ELR (cell line): ENCODE measurements around the gene PLCD1.
"Not testable (repeated sequence)": the region's sequence is repeated elsewhere in the genome, so short reads cannot be mapped to it uniquely, and the experiment has no call there.

Source experiments
- DNase-seq: peaks from one replicate; pipeline ENCODE4 v3.0.0-alpha.2; 2015; ENCODE audit warnings: low read depth

The PLCD1 gene

DNA sequence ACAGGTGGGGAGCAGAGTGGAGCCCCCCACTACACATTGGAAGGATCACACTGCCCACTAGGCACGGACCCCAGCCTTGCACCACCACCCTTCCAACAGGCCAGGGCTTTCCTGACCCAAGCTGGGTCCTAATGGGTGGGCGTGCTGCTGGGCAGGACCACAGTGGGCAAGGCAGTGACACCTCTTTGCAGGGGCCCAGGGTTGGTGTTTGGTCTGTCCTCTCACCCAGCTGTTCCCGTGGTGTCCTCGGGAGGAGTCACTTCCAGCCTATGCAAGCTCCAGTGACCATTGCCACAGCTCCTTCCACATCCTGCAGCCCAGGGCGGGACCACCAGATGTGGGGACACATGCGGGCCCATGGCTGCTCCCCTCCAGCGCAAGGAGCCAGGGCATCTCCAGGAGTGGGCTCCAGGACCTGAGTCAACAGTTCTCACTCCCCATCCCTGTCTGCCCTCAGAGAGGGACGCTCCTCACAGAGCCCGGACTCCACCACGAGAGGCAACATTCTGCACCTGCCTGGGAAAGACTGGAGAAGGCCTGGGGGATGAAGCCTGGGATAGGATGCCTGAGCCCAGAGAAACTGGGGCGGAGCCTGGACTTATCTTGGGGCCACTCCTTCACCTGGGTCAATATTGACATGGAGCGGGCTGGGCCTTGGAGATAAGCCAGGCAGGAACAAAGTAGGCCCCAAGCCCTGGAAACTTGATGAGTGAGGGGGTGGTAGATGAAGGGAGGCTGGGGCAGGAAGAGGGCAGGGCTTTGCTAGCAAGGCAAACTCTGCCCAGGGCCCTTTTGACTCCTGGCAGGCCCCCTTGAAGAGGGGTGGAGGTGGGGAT lies 42.7 kb downstream of the PLCD1 start:
- DNase-seq, result no peak

DNA sequence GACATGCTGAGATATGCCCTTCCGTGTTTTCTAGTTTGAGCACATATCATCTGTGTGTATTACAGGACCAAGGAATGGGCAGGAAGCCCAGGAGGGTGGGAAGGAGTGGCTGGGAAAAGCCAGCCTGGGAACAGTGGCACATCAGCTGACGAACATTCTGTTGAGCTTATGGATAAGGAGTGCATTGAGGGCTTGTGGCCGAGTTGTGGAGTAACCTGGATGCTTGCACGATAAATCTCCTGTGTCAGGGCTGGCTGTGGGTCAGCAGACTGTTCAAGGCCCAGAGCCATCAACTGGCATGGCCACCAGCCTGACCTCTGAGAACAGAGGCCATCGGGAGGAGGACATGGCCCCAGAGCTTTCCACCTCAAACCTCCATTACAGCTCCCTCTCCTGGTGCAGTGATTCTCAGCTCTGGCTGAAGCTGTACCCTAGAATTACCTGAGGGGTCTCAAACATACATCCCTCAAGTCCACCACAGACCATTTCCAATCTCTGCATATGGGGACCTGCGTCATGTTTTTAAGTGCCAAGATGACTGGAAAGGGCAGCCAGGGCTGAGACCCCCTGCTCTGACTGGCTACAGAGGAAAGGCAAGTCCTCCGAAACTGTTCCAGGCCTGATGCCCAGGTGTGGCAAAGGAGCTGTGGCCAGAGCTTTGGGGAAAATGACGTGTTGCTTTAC lies 43.7 kb downstream of the PLCD1 start:
- no peak for DNase-seq

DNA sequence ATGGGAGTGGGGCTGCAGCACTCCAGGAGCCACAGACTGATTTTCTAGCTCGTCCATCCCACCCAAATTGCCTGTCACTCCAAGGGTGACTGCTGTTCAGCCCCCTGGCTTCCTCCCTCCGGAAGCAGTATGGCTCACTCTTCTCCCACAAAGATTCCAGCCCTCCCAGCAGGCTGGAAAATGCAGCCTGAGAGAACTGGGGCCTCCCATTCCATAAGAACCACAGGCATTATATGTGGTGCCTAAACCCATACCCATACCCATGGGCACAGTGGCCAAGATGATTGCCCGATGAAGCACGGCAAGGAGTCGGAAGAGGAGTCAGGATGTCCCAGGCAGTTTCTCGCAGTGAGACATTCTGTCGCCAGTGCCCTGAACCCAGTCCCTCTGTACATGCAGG lies 44.8 kb downstream of the PLCD1 start:
- DNase-seq, result no peak

DNA sequence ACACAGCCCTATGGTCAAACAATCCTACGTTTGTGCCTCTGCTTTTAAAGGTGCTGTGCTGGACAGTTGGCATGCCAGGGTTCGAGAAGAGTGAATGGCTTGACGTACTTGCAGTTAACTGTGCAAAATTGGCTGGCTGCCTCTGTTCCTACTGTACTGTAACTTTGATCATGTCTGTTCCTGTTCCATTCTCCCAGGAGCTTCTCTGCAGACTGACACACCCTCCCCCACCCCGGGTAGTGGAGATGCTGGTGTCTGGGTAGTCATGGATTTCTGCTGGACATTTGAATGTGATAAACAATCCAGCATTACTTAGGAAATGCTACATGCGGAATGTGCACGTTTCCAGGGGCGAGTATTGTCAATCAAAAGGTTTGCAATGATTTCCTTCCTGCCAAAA lies 45.4 kb downstream of the PLCD1 start:
- DNase-seq, result no peak

DNA sequence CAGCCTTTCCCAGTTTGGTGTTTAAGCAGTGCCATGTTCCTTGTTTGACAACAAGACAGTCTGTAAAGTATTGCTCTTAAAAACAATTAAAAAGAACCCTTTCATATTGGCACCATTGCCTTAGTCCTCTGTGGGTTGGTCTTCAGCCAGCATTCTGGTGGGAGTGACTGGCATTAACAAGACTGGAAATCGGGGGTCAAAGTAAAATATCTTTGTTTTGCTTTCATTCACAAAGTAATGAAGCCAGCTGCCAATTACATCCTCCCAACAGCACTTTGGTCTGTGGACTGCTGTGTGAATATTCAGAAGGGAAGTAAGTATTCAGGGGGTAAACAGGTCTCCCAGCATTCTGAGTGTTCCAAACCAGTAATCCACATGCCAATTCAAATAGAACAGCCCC lies 47.1 kb downstream of the PLCD1 start:
- DNase-seq, result no peak

DNA sequence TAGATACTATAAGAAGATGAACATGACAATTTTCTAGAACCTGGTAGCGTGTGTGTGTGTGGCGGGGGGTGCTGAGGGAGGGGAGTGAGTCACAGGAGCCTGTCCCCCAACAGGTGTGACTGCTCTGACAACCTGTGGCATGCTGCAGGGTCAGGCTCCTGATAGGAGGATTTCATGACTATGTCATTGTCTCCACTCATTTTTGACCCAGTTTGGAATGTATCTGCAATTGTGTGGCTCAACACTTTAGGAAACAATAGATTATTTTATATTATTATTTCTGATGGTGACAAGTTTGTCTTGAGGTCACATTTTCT lies 48.1 kb downstream of the PLCD1 start:
- no peak for DNase-seq

DNA sequence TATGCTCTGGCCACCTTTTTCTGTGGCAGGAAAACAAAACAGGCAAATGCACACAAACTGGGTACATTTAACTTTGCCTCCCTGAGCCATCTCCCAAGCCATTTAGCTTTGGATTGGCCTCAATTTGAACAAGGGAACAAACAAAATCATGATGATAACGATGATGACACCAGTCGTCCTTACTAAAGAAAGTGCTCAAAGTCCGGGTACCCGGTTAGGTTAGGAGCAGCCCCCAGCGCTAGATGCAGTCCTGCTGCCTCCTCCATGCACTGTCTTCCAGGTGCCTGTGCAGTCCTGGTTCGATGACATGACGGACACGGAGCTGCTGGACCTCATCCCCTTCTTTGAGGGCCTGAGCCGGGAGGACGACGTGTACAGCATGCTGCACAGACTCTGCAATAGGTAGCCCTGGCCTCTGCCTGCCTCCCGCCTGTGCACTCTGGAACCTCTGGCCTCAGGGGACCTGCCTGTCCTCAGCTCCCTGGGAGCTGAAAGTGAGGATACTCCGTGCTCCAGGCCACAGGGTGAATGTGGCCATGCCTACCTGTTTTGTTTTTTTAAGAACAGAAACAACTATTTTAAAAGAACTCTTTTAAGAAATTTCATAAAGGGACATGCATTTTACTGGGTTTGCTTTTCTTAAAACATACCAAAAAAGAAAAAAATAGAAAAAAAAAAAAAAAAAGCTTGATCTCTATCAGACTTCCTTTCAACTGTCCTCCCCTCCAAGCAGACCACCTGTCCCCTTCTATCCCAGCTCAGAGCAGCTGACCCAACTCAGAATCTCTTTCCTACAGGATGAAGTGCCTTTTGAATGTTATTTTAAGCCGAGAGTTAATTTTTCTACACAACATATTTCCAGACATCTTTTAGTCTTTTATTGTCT lies 48.7 kb downstream of the PLCD1 start:
- no peak for DNase-seq

DNA sequence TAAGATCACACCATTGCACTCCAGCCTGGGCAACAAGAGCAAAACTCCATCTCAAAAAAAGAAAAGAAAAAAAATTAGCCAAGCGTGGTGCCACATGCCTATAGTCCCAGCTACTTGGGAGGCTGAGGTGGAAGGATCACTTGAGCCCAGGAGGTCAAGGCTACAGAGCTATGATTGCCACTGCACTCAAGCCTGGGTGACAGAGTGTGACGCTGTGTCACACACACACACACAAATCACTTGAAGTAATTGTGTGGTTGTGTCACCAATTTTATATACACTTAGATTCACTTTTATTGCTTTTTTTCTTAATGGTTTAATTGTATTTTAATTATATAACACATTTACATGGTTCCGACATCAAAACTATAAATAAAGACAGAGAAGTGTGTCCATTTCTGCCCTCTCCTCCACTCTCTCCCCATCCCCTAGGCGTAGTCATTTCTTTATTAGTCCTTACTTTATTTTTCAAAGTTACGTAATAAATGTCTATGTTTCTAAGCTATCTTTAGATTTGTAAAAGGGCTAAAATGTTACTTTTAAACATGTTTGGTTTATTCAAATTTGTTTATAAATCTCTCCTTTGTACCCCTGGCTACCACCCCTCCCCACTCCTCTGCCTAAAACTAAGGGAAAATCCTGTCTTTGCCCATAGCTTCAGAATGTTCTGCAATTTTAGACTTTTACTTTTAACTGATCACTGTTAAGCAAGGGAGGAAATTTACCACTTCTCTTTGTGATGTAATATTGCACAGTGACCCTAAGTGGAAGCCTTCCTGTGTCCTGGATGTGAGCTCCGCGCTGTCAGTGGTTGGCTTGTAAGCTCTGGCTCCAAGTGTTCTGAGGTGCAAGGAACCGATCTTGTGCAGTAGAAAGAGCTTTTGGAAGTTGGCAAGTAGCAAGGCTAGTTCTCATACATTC lies 49.6 kb downstream of the PLCD1 start:
- DNase-seq, result no peak

DNA sequence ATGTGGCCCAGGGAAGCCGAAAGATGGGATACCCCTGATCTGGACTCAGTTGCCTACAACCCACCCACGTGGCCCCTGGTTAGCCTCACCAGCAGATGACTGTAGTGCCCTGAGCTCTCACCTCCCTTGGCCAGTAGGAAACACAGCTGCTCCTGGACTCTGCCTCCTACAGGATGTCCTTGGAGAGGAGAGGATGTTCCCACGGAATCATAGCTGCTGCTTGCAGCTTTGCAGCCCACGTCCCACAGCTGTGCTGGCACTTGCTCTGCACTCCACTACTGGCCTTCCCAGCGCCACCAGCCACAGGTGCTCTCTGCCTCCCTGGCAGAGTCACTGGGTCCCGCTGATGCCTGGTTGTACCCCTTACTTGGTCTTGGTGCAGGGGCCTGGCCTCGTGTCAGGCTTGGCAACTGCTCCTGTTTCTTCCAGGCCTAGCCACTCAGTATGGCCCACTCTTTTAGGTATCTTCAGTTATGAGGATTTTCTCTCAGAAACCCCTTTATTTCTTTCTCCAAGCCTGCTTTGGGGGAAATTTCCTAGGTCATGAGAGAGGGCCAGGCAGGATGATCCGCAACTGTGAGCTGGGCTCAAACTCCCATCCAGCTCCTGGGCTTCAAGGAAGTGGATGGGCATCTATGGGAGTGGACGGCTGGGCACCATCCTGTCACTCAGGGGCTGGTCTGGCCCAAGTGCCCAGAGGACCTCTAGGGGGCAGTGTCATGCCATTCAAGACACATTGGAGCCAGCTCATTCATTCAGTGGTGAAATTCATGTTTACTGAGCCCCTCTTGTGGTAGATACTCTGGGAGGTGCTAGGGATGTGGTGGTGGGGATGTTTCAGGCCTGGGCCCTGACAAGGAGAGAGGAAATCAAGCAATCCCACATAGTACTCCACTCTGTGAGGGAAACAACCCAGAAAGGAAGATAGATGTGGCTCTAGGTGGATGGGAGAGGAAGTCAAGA lies 55.0 kb downstream of the PLCD1 start:
- DNase-seq, result peak; percentile 74

DNA sequence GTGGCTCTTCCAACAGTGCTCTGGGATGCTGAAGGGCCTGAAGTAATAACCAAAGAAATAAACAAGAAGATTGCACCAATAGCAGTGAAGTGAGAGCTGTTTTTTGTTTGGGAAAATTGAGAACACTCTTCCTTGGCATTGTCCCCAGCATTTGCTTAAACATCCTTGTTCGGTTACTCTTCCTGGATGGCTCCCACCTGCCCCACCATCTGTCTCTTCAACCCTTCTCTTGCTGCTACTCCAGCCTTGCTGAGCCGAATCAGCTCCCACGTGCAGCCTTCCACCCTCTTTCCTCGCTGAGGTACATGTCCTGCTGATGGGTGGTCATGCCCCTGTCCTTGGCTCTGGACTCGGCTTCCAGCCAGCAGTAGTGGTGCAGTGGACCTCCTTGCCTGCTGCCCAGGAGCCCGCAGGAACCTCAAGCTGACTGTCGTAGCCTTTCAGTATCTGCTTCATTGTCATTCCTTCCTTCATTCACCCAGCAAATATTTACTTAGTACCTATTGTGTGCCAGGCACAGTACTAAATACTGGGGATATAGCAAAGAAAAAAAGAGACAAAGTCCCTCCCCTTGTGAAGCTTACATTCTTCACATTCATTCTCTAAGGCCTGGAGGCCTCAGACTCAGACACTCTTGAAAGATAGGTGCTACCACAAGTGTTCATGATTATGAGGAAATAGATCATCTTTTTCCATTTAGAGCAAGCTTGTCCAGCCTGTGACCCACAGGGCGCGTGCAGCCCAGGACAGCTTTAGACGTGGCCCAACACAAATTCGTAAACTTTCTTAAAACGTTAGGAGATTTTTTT lies 56.0 kb downstream of the PLCD1 start:
- no peak for DNase-seq

DNA sequence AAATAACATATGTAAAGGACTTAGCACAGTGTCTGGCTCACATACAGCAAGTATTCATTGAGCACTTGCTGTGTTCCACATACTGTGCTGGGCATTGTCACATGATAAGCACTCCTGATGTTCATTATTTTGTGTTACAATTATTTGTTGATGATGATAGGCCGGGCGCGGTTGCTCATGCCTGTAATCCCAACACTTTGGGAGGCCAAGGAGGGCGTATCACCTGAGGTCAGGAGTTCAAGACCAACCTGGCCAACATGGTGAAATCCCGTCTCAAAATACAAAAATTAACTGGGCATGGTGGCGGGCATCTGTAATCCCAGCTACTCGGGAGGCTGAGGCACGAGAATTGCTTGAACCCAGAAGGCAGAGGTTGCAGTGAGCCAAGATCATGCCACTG lies 57.4 kb downstream of the PLCD1 start:
- DNase-seq, result not testable (repeated sequence)

DNA sequence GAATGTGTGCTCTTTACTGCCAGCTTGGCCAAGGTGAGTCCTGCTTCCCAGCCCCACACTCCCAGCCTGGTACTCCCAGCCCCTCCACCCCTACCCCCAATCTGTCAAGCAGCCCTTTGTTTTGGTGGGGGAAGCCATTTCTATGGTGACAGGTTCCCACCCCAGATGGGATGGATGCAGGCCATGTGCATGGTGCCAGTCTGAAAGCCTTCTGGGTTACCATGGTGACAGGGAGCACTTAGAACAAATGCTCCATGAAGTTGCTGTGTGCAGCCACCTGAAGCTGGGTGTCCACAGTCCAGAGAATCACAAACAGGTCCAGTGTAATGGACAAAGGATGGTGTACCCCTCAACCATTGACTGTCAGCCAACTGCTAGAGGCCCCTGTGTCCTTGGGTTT lies 58.0 kb downstream of the PLCD1 start:
- DNase-seq, result no peak

DNA sequence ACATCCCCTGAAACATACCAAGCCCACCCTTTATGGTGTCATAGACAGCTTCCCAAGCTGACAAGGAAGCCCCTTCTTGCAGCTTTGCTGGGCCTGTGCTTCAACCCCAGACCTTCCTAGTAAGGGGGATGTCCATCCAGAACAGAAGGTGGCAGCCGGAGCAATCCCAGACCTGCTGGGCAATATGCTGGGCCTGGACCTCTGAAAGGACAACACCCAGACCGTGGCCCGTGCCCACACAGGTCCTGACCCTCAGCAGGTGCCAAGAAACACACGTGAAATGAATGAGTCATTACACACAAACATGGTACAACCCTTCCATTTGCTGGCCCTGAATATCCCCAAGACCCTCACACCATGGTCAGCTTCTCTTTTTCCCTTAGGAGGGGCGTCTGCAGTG lies 58.6 kb downstream of the PLCD1 start:
- no peak for DNase-seq

DNA sequence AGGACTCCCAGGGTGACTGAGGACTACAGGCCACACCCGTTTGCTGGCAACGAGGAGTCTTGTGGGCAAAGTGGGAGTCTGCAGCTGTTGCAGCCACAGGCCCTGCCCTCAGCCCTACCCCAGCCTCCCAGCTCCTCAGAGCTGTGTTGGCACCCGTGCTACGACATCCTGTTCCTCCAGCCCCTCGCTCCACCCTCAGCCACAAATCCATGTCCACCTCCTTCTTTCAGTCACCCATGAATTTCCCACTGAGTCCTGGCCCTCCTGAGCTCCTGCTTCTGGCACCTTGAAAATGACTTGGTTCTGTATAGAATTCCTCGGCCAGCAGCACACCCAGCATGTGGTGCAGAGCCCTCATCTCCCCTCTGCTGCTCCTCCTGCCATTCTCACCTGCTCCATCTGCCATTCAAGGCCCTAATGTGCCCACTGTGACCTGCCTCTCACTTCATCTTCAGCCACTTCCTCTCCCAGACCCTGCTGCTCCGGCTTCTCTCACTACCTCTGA lies 59.8 kb downstream of the PLCD1 start:
- DNase-seq, result no peak

DNA sequence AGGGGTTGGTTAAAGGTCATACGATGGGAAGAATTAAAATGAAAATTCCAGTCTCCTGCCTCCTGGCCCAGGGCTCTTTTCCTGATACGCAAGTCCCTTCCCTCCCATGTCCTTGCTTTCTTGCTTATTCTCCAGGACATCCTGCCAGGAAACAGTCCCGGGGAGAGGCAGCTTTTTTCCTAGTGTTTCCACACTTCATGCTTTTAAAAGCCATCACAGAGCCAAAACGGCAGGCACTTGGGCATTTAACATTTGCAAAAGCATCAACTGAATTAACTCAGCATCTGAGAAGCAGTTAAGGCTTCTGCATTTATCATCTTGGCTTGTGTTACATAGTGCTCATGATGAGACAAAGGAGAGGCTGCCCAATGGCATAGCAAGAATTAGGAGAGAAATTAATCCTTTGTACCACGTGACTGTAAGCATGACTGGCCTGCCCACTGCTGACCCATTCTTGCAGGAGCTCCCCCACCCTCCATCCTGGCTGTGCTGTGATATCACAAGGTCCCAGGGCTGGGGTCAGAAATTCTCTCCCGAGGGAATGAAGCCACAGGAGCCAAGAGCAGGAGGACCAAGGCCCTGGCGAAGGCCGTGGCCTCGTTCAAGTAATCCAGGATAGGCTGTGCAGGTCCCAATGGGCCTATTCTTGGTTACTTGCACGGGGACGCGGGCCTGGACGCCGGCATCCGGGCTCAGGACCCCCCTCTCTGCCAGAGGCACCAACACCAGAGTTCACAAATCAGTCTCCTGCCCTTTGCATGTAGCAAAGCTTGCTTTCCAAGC lies 60.4 kb downstream of the PLCD1 start:
- no peak for DNase-seq

DNA sequence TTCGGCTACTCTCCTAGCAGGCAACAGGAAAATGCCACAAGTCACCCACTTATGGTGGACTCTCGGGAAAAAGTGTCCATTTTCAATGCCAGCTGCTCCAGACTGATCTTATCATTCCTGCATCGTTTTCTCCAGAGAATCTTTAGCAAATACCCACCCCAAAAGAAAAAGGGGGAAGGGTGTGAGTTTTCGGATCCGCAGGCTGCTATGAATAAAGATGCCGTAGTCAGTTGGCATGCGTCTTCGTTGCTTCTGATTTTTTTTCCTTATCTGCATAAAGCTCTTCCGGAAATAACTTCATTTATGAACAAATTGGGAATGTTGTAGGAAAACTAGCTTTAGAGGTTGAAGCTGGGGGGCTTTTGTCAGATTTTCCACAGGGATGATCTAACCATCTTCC lies 61.2 kb downstream of the PLCD1 start:
- no peak for DNase-seq

DNA sequence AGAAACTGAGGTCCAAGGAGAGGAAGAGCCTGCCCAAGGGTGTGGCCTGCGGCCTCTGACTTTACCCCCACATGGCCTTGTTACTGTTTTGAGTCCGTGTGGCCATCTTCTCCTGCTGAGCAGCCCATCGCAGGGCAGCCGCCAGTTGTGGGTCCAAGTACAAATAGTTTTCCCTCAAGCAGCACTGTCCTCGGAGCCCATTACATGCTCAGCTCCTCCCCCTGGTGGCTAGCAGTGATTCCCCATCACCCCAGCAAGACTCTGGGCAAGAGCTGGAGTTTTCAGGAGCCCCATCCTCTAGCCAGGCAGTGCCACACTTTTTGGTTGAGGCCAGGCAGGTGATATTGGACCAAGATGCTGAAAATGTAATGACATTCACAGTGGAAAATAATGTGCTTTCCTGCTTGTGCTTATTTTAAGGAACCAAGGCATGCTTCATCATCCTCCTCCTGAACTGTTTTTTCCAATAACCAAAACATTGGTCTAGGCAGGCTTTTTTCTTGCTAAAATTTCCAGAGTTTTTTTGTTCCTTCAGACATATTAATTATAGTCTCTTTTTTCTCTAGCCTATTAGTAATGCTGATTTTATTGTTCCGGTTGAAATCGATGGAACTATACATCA lies 62.1 kb downstream of the PLCD1 start:
- peak; percentile 74 for DNase-seq

DNA sequence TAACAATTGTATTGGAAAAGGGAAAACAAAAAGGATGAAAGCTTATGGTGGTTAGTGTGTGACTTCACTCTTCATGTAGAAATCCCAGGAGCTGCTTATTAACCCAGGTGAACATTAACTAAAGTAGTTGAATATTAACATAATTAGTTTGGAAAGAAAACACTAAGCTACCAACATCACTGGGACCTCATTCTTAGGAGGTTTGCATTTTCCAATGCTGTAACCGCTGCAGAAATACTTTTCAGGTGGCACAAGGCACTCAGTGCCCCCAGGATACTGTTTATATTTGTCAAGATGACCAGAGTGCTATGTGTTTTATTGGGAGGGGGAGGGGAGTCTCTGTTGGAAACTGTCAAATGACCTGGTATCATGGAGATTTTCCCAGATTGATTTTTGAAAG lies 64.7 kb downstream of the PLCD1 start:
- no peak for DNase-seq
